Stimulated activated CD4-positive, alpha-beta T cell treated with anti-CD3 and anti-CD28 coated beads, Interleukin-12 subunit alpha, Interleukin-12 subunit beta, amount 100 ng/mL, for 48 hours (primary cell): ENCODE measurements around the gene NRXN3.

Source experiments
- DNase-seq, 3 donors: peaks; one replicate each; pipeline ENCODE4 v3.0.0-alpha.2; 2020; ENCODE audit warnings: low read depth in 2 of 3, low spot score in 1 of 3

The NRXN3 gene

GRCh38 chr14:79833781-79834180 lies 1663.6 kb downstream of the NRXN3 start:
- no peak for DNase-seq

DNA sequence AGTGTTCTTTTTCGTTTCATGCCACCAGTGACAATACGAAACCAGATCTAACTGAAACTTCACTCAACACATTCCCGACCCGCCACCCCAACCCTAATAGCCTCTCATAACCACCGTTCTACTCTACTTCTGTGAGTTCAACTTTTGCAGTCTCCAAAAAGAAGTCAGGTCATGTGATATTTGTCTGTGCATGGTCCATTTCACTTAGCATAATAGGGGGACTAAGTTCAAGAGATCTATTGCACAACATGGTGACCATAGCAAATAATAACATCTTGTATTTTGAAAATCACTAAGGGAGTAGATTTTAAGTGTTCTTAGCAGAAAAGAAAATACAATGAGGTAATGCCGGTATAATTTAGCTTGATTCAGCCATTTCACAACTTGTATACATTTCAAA lies 1664.7 kb downstream of the NRXN3 start:
- no peak for DNase-seq

DNA sequence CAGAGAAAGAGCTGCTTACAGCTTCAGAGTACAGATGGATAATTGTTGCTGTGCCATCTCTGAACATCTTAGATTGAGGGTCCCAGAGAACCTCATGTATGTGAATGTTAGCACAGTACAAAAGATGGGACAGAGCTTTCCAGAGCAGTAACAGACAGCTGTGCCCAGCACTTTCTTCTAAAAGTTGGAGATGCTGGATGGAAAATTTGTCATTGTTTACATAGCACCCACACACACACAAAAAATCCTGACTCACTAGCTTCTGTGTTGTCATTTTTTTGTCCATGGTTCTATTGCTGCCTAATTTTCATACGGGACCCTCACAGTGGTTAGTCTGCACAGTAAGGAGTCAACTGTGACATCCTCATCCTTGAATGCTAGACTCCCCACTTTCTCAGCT lies 1666.4 kb downstream of the NRXN3 start:
- DNase-seq: no peak

GRCh38 chr14:79837699-79838098 lies 1667.5 kb downstream of the NRXN3 start:
- DNase-seq: no peak

GRCh38 chr14:79840103-79840502 lies 1669.9 kb downstream of the NRXN3 start:
- no peak for DNase-seq

DNA sequence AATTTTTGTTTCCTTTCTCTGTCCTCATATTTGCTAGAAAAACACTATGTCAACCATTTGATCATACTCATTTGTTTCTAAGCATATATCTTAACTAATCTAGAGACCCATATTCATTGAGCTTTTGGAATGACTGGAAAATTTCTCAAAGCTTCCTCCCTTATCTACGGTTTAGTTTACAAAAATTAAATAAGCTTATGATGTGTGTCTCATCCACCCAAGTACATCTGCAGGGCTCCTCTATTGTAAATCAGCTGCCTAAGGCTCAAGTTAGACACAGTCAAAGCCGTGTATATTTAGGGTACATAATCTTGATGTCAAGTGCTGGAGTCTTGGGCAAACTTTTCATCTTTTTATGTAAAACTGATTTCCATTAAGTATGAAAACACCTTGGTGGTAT lies 1670.7 kb downstream of the NRXN3 start:
- DNase-seq: no peak

GRCh38 chr14:79841433-79841832 lies 1671.3 kb downstream of the NRXN3 start:
- no peak for DNase-seq

DNA sequence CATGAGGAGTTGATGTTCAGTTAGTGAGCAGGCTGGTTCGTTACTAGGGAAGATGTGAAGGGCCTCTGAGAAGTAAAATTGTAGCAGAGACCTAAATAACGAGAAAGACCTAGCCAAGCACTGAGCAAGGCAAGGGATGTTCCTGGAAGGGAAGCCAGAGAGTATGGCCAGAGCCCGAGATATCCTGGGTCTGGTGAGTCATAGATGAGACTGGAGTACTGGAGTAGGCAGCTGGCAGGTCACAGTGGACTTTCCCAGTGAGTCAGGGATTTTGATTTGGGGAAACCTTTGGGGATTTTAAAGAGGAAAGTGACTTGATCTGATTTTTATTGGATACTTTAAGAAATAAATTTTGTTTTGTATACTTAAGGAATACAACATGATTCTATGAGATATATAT lies 1672.1 kb downstream of the NRXN3 start:
- DNase-seq: no peak

DNA sequence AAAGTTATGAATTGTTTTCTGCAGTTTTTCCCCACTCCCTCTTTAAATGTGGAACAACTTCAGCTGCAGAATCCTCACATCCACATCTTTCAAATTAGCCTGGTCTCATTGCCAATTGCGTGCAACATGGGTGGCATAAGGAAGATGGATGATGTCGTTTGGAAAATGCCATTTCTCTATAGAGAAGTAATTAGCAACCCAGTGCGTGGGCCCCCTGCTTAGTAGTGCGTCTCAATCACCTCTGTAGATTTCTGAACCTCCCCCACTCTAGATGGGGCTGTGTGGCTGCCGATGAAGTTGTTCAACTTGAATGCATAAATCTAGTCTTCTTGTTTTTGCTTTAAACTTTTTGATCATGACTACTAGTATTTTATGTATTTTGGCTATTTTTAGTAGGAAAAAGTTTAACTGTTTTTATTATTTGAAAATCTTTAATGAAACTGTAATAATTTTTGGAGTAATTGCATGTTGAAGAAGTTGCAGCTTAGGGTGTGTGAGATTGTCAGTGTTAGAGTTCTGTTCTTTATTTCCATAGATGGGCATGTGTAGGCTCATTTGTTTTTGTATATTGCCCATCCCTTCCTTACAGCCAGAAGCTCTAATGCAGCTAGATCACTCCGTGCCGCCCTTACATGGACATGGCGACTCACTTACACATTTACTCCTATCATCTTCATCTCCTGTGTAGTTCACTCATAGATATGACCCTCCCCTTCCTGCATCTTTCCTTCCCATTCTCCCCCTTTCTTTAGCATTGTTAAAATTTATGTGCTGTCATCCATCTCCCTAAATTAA lies 1683.0 kb downstream of the NRXN3 start:
- DNase-seq: no peak

GRCh38 chr14:79855789-79856188 lies 1685.6 kb downstream of the NRXN3 start:
- DNase-seq: no peak

DNA sequence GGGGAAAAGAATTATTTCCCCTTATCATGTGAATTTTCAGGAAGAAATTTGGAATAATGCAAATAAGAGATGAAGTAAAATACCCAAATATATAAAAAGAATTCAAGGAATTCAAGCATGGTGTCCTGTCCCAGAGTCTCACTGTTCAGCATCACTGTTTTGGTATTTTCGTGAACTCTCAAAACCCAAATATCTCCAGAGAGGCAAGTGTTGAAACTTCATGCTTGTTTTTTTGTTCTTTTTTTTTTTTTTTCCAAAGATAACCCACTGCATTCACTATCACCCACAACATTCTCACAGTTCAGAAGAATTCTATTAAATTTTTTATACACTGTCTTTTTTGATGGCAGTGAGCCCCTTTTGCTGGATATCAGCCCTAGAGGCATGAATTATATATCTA lies 1686.2 kb downstream of the NRXN3 start:
- no peak for DNase-seq

- no peak for DNase-seq
Measured at GRCh38 chr14:79861111-79861510, 1690.9 kb downstream of the NRXN3 start.

DNA sequence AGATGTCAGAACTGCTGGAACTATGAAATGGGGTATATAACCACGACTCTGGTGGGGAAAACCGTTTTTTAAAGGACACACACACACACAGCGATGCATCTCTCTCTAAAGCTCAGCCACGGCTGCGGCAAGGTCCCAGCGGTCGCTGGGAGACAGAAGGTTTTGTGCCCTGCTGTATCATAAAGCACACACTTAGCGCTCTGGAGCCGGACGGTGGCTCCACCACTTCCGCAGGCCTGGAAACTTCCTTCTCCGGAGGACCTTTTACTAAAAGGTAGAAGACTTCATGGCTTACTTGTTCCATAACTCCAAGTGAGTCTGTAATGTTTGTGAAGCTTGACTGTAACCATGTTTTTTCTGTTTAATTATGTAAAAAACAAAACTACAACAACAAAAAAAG lies 1691.9 kb downstream of the NRXN3 start:
- no peak for DNase-seq

- DNase-seq: no peak
Measured at GRCh38 chr14:79871136-79871535, 1701.0 kb downstream of the NRXN3 start.

GRCh38 chr14:79878229-79878628 lies 1708.1 kb downstream of the NRXN3 start:
- DNase-seq: no peak

GRCh38 chr14:79878785-79879184 lies 1708.6 kb downstream of the NRXN3 start:
- no peak for DNase-seq

DNA sequence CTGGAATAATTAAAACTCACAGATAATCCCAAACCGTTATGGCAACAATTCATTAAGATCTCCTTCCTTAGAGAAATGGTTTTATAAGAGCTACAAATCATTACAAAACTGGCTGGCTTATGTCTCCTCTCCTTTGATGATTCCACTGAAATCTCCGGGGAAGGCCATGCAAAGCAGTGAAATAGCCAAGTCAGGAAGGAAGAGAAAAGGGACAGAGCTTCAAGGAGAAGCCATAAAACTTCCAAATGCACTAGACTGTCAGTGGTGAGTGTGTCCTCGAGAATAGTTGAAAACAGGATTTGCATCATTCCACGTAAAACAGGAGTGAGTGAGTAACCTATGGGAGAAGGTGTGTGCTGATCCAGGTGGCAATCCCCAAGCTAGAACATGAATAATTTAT lies 1711.1 kb downstream of the NRXN3 start:
- DNase-seq: no peak

DNA sequence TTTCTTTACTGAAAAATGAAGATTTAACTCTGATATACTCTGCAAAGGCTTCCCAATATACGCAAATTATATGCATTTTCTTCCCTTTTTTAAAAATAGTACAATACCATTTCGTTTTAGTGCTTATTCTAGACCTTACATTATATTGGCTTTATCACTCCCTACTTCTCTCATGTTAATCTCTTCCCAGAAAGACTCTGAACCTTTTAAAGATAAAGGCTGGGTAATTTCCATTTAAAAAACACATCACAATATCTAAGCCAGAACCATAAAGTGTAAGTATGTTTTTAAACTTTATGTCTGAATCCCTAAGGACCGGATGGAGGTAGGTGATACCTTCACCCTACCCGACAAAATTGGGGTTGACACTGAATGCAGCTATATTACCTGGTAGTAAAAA lies 1720.4 kb downstream of the NRXN3 start:
- DNase-seq: no peak

- DNase-seq: no peak
Measured at GRCh38 chr14:79896009-79896408, 1725.8 kb downstream of the NRXN3 start.

- no peak for DNase-seq
Measured at GRCh38 chr14:79899610-79900009, 1729.4 kb downstream of the NRXN3 start.

- no peak for DNase-seq
Measured at GRCh38 chr14:79904497-79904896, 1734.3 kb downstream of the NRXN3 start.

- no peak for DNase-seq
Measured at GRCh38 chr14:79906994-79907393, 1736.8 kb downstream of the NRXN3 start.

- no peak for DNase-seq
Measured at GRCh38 chr14:79910086-79910485, 1739.9 kb downstream of the NRXN3 start.
